Parathyroid adenoma (tissue), 2 donors: ENCODE data around the gene STK10.

ENCODE experiments used
- H2AFZ ChIP-seq: fragments of 300-600 bp; sonication (generic); one replicate; pipeline ENCODE4 v1.7.0; 2017; ENCODE audit warnings: antibody characterized with exemption, mild to moderate bottlenecking
- H3K27ac ChIP-seq: fragments of 300-600 bp; sonication (generic); one replicate; pipeline ENCODE4 v1.7.0; 2017
- H3K27me3 ChIP-seq: fragments of 300-600 bp; sonication (generic); one replicate; pipeline ENCODE4 v1.7.0; 2017; ENCODE audit warnings: low read length; ENCODE audit not compliant: control insufficient read depth, insufficient read depth
- H3K36me3 ChIP-seq: fragments of 300-600 bp; sonication (generic); one replicate; pipeline ENCODE4 v1.7.0; 2017; ENCODE audit warnings: low read length; ENCODE audit not compliant: control insufficient read depth, insufficient read depth
- H3K4me1 ChIP-seq: fragments of 300-600 bp; sonication (generic); one replicate; pipeline ENCODE4 v1.7.0; 2017; ENCODE audit warnings: control low read depth
- H3K4me2 ChIP-seq: fragments of 300-600 bp; sonication (generic); one replicate; pipeline ENCODE4 v1.7.0; 2017; ENCODE audit warnings: low read length
- H3K4me3 ChIP-seq: fragments of 300-600 bp; sonication (generic); one replicate; pipeline ENCODE4 v1.7.0; 2017; ENCODE audit warnings: low read depth, low read length
- H3K79me2 ChIP-seq: fragments of 300-600 bp; sonication (generic); one replicate; pipeline ENCODE4 v1.7.0; 2017; ENCODE audit warnings: control low read depth
- H3K9ac ChIP-seq: fragments of 300-600 bp; sonication (generic); one replicate; pipeline ENCODE4 v1.7.0; 2017; ENCODE audit warnings: mild to moderate bottlenecking
- H3K9me3 ChIP-seq: fragments of 300-600 bp; sonication (generic); one replicate; pipeline ENCODE4 v1.7.0; 2017; ENCODE audit warnings: low read length; ENCODE audit not compliant: control insufficient read depth
- TF ChIP-seq, protein P1 (sequence below): fragments of 300-600 bp; sonication (generic); IDR thresholded peaks from one replicate; pipeline ENCODE4 v1.7.0; 2017; ENCODE audit warnings: antibody characterized with exemption, mild to moderate bottlenecking
- donor health status: primary hyperparathyroidism.

Gene STK10

DNA sequence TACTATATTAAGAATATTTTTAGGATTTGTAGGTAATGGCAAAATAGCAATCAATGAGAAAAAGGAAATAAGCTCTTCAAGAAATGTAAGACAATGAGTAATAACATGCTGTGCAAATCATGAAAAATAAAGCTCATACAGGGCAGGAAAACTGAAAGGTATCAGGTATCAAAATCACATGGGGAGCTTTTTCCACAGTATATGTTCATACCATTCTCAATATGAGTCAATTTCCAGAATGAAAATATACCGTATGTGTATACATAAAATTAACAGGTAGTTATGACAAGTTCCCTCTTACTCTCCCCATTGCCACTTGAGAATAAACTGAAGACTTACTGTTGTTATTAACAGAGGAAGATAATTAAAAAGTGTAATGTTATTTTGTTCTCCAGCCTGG is 41.9 kb upstream of the STK10 start:
- Histone ChIP-seq H3K36me3 (no peaks in the 10 kb centered on the region), H3K4me2 (no peak overlapping the region), H3K4me1 (no peaks in the 10 kb centered on the region), H3K9ac (no peak overlapping the region), H3K79me2 (no peaks in the 10 kb centered on the region), H2AFZ (no peak overlapping the region), H3K27me3 (no peaks in the 10 kb centered on the region), H3K9me3 (no peaks in the 10 kb centered on the region), H3K4me3 (no peak overlapping the region), H3K27ac (no peak overlapping the region)
- TF ChIP-seq, protein P1, sequence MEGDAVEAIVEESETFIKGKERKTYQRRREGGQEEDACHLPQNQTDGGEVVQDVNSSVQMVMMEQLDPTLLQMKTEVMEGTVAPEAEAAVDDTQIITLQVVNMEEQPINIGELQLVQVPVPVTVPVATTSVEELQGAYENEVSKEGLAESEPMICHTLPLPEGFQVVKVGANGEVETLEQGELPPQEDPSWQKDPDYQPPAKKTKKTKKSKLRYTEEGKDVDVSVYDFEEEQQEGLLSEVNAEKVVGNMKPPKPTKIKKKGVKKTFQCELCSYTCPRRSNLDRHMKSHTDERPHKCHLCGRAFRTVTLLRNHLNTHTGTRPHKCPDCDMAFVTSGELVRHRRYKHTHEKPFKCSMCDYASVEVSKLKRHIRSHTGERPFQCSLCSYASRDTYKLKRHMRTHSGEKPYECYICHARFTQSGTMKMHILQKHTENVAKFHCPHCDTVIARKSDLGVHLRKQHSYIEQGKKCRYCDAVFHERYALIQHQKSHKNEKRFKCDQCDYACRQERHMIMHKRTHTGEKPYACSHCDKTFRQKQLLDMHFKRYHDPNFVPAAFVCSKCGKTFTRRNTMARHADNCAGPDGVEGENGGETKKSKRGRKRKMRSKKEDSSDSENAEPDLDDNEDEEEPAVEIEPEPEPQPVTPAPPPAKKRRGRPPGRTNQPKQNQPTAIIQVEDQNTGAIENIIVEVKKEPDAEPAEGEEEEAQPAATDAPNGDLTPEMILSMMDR: no peak

DNA sequence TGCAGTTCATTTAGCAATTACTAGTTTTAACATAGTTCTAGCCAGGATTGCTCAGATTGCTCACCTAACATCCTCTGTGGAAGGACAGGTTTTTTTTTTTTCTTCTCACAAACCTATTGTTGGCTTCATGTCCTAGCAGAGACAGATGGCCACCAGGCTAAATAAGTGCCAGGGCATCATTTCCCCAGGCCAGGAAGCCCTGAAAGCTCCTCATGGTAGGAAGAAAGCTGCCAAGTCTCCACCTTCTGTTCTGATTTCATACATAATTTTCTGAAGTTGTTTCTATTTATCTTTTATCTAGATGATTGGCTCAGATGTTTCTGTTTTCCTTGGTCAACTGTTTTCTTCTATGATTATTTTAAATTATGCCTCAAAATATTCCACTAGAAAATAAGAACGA is 37.0 kb upstream of the STK10 start:
- H3K79me2 ChIP-seq: no peaks in the 10 kb centered on the region
- no peak overlapping the region for H2AFZ ChIP-seq
- no peak overlapping the region for H3K27ac ChIP-seq
- no peak overlapping the region for H3K4me3 ChIP-seq
- H3K4me2 ChIP-seq: no peak overlapping the region
- no peaks in the 10 kb centered on the region for H3K4me1 ChIP-seq
- H3K36me3 ChIP-seq: no peaks in the 10 kb centered on the region
- TF ChIP-seq, protein P1: no peak
- no peaks in the 10 kb centered on the region for H3K27me3 ChIP-seq
- no peaks in the 10 kb centered on the region for H3K9me3 ChIP-seq
- no peak overlapping the region for H3K9ac ChIP-seq

DNA sequence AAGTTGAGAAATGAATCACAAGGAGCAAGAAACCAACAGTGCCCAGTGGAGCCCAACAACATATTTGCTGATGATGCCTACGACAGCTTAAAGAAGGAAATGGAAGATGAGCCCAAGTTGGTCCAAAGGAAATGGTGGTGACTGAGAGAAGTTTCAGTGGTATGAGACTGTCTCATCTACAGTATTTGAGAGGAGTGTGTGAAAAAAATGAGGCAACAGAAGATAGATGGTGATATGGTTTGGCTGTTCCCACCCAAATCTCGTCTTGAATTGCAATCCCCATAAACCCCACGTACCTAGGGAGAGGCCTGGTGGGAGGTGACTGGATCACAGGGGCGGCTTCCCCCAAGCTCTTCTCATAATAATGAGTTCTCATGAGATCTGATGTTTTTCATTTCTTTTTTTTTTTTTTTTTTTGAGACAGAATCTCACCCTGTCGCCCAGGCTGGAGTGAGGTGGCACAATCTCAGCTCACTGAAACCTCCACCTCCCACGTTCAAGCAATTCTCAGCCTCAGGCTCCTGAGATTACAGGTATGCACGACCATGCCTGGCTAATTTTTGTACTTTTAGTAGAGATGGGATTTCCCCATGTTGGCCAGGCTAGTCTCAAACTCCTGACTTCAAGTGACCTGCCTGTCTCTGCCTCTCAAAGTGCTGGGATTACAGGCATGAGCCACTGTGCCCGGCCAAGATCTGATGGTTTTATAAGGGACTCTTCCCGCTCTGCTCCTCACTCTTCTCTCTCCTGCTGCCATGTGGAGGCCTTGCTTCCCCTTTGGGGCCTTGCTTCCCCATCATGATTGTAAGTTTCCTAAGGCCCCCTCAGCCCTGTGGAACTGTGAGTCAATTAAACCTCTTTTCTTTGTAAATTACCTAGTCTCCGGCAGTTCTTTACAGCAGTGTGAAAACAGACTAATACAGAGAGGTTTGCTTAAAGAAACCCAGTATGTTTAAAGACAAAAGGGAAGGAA is 36.2 kb upstream of the STK10 start:
- peaks cover 3% of the 10 kb centered on the region for H3K79me2 ChIP-seq
- no peaks in the 10 kb centered on the region for H3K27me3 ChIP-seq
- no peaks in the 10 kb centered on the region for H3K36me3 ChIP-seq
- H3K4me3 ChIP-seq: no peak overlapping the region
- no peaks in the 10 kb centered on the region for H3K9me3 ChIP-seq
- no peak overlapping the region for H2AFZ ChIP-seq
- H3K9ac ChIP-seq: no peak overlapping the region
- no peak overlapping the region for H3K27ac ChIP-seq
- TF ChIP-seq, protein P1: no peak
- H3K4me2 ChIP-seq: no peak overlapping the region
- H3K4me1 ChIP-seq: no peaks in the 10 kb centered on the region

DNA sequence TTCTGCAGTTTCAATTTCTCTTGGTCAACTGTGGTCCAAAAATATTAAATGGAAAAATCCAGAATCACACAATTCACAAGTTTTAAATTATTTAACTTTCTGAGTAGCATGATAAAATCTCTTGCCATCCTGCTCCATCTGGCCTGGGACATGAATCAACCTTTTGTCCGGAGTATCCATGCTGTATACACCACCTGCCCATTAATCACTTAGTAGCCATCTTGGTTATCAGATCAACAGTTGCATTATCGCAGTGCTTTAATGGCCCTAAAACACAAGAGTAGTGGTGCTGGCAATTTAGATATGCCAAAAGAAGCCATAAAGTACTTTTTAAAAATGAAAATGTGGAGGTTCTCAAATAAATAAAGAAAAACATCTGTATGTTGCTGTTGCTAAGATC is 31.3 kb upstream of the STK10 start:
- Histone ChIP-seq H3K27ac (no peak overlapping the region), H3K4me2 (no peak overlapping the region), H2AFZ (no peak overlapping the region), H3K36me3 (no peaks in the 10 kb centered on the region), H3K9ac (no peak overlapping the region), H3K4me1 (no peaks in the 10 kb centered on the region), H3K79me2 (peaks cover 7% of the 10 kb centered on the region), H3K9me3 (no peaks in the 10 kb centered on the region), H3K4me3 (no peak overlapping the region), H3K27me3 (no peaks in the 10 kb centered on the region)
- TF ChIP-seq, protein P1: no peak

DNA sequence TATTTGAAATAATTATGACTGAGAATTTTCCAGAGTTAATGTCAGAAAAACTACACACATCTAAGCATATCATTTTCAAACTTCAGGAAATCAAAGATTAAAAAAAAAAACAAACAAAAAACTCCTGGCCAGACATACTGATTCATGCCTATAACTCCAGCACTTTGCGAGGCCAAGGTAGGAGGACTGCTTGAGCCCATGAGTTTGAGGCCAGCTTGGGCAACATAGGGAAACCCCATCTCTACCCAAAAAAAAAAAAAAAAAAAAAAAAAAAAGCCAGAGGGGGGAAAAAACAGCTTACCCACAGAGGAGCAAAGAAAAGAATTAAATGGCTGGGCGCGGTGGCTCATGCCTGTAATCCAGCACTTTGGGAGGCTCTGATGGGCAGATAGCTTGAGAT is 28.3 kb upstream of the STK10 start:
- TF ChIP-seq, protein P1: no peak
- Histone ChIP-seq H2AFZ (no peak overlapping the region), H3K4me3 (no peak overlapping the region), H3K4me1 (no peaks in the 10 kb centered on the region), H3K27me3 (no peaks in the 10 kb centered on the region), H3K4me2 (no peak overlapping the region), H3K9ac (no peak overlapping the region), H3K79me2 (peaks cover 7% of the 10 kb centered on the region), H3K9me3 (no peaks in the 10 kb centered on the region), H3K27ac (no peak overlapping the region), H3K36me3 (no peaks in the 10 kb centered on the region)
